Measurements from ENCODE around the gene LRRC49. TPM values are rescaled to one million over a fixed set of nuclear protein-coding genes. Genes with fewer than 3 reads are reported as not detected.

LRRC49 gene
- total RNA-seq, 2 donors from 2014 or later = 2.8 to 3.0 TPM

DNA sequence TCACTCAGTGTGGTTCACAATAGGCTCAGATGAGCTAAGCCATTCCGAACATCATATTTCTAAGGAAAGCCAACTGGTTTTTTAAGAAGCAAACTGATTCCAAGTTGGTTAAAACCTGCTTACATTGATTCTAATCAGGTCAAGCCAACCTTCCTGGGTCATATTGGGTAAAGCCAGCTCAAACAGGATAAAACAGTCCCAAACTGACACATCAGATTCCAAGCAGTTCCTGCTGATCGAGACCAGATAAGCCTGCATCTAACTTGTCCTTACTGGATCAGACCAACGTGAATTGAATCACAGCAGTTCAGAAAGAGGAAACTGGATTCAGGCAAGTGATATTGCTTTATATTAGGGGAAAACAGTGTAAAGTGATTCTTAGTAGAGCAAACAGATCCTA, 204.1 kb downstream of the LRRC49 start:
- intact Hi-C loops (cut with DNase I, micrococcal nuclease) = no loop called here
- DNase-seq (no peak), ATAC-seq (peak; percentile 32)

DNA sequence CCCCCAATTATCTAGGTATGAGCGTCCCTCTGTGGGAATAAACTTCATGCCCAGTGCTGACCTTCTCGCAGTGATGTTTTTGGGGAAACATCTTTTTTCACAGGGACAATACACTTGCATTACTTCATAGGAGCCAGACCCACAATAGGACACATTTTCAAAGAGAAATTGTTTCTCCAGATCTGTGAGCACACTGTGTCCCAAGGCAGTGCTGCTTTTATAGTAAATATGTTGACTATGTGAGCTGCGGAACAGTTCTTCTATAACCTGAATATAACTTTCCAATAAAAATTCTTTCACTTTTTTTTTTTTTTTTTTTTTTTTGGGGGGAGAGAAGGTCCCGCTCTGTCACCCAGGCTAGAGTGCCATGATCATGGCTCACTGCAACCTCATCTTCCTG, 205.3 kb downstream of the LRRC49 start:
- DNase-seq (no peak), ATAC-seq (no peak)
- intact Hi-C loops (cut with DNase I, micrococcal nuclease) = no loop called here

DNA sequence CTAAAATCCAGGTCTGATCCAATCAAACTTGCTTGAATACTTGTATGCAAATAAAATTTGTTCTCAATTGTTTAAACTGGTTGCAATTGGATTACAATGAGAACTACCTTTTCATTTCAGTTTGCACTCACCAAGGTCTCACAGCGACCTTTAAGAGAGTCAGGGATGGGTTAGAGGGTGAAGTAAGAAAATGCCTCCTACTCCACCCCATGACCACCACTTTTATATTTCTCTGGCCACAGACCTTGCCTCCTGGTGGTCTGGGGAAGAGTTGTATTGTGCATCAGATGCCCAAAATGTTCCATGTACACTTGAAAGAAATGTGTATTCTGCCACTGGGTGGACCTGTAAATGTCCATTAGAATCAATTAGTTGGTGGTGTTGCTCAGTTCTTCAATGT, 206.3 kb downstream of the LRRC49 start:
- ATAC-seq (no peak), DNase-seq (no peak)
- intact Hi-C loops (cut with DNase I, micrococcal nuclease) = no loop called here

Other genes with a start within 250 kb of the LRRC49 start
- gene UACA, start 129.3 kb upstream of the LRRC49 start, total RNA-seq = 10 to 100 TPM; 61.1 to 77.1 TPM
- gene LARP6, start 38.7 kb upstream of the LRRC49 start, total RNA-seq = 1 to 10 TPM; 1.5 to 3.9 TPM
- 1 to 10 TPM; 1.4 TPM for gene THAP10, start 393 bp upstream of the LRRC49 start, total RNA-seq
- 10 to 100 TPM; 35.2 to 45.5 TPM for gene THSD4, start 222.6 kb downstream of the LRRC49 start, total RNA-seq

All from left colon (tissue), 2 donors.